ENCODE data around the gene WSB2.
A peak's percentile ranks its signal among the peaks of the same experiment; 100 is the strongest.
"Not testable (repeated sequence)": the region's sequence is repeated elsewhere in the genome, so short reads cannot be mapped to it uniquely, and the experiment has no call there.

WSB2 gene

GRCh38 chr12:118034429-118035189 is 26.4 kb downstream of the WSB2 start:
- no peak for DNase-seq

- no peak for DNase-seq
Observed at GRCh38 chr12:118033902-118034301, 27.1 kb downstream of the WSB2 start.

GRCh38 chr12:118033323-118033722 is 27.7 kb downstream of the WSB2 start:
- no peak for DNase-seq

GRCh38 chr12:118032188-118032587 is 28.8 kb downstream of the WSB2 start:
- no peak for DNase-seq

- DNase-seq, result no peak
Observed at GRCh38 chr12:118029166-118029565, 31.8 kb downstream of the WSB2 start.

GRCh38 chr12:118025168-118025567 is 35.8 kb downstream of the WSB2 start:
- DNase-seq, result no peak

- DNase-seq, result no peak
Observed at GRCh38 chr12:118023301-118023860, 37.6 kb downstream of the WSB2 start.

GRCh38 chr12:118022728-118023109 is 38.3 kb downstream of the WSB2 start:
- DNase-seq, result no peak

- not testable (repeated sequence) for DNase-seq
Observed at GRCh38 chr12:118022097-118022727, 38.8 kb downstream of the WSB2 start.

GRCh38 chr12:118020036-118020435 is 40.9 kb downstream of the WSB2 start:
- no peak for DNase-seq

GRCh38 chr12:118017926-118018325 is 43.1 kb downstream of the WSB2 start:
- no peak for DNase-seq

GRCh38 chr12:118016424-118017264 is 44.3 kb downstream of the WSB2 start, which contains the start of gene RFC5:
TSS of gene RFC5 (plus strand) at chr12:118016703. CDS start at chr12:118016828, 125 bp downstream.
- DNase-seq, result peak; percentile 98

- DNase-seq, result no peak
Observed at GRCh38 chr12:118015944-118016343, 45.0 kb downstream of the WSB2 start.

- DNase-seq, result no peak
Observed at GRCh38 chr12:118015306-118015705, 45.7 kb downstream of the WSB2 start.

GRCh38 chr12:118013283-118013682 is 47.7 kb downstream of the WSB2 start:
- no peak for DNase-seq

- no peak for DNase-seq
Observed at GRCh38 chr12:118011961-118012360, 49.0 kb downstream of the WSB2 start.

GRCh38 chr12:118011377-118011776 is 49.6 kb downstream of the WSB2 start:
- no peak for DNase-seq

GRCh38 chr12:118010903-118011302 is 50.1 kb downstream of the WSB2 start:
- DNase-seq, result no peak

- not testable (repeated sequence) for DNase-seq
Observed at GRCh38 chr12:117999806-118000205, 61.2 kb downstream of the WSB2 start.

GRCh38 chr12:117998719-117999118 is 62.3 kb downstream of the WSB2 start:
- no peak for DNase-seq

GRCh38 chr12:117994551-117995438 is 66.2 kb downstream of the WSB2 start:
- no peak for DNase-seq
